ENCODE data around the gene FOXO6.

The FOXO6 gene

GRCh38 chr1:41411229-41411628 is 50.0 kb downstream of the FOXO6 start:
- no peak for DNase-seq

- no peak for DNase-seq
Observed at GRCh38 chr1:41412748-41413147, 51.5 kb downstream of the FOXO6 start.

GRCh38 chr1:41413748-41414281 is 52.6 kb downstream of the FOXO6 start:
- DNase-seq = no peak

GRCh38 chr1:41414296-41414695 is 53.1 kb downstream of the FOXO6 start:
- no peak for DNase-seq

DNA sequence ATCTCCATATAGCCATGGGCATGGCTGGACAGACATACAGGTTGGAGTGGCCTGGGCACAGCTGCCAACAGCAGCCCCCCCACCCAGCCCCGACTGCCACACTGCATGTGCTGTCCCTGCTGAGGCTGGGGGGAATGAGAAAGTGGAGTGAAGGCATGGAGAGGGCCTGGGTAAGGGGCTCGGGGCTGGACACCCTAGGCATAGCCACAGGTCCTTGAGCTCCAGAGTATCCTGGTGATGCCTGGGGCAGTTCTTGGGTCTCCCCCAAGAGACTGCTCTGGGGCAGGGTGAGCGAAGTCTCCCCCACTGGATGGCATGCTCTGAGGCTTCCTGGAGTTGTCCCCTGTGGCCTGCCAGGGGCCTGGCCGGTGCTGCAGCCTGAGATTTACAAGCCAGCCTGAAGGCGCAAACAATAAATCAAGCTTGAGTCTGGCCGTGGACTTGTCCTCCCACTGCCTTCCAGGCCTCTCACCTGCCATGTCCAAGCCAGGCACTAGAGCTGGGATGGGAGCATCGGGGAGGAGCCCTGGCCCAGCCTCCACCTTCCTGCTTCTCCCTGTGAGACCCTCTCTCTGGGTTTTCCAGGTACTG is 53.6 kb downstream of the FOXO6 start:
- DNase-seq = no peak

- no peak for DNase-seq
Observed at GRCh38 chr1:41416081-41416480, 54.8 kb downstream of the FOXO6 start.

GRCh38 chr1:41416552-41417334 is 55.5 kb downstream of the FOXO6 start:
- DNase-seq = peak in 5 of 6 experiments; percentile 34 to 64 (median 37)

DNA sequence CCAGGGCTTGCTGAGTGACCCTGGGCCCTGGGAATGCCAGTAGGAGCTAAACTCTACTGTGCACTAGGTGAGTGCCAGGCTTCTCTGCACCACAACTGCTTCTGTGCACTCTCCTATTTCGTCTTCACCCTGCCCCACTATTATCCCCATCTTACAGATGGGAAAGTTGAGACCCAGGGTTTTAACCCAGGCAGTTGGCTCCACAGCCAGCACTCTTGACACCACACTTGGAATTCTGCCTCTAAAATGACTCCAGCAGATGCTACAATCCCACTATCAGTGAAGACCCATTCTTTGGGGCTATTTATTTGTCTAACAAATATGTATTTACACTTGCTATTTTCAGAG is 56.1 kb downstream of the FOXO6 start:
- DNase-seq = no peak

DNA sequence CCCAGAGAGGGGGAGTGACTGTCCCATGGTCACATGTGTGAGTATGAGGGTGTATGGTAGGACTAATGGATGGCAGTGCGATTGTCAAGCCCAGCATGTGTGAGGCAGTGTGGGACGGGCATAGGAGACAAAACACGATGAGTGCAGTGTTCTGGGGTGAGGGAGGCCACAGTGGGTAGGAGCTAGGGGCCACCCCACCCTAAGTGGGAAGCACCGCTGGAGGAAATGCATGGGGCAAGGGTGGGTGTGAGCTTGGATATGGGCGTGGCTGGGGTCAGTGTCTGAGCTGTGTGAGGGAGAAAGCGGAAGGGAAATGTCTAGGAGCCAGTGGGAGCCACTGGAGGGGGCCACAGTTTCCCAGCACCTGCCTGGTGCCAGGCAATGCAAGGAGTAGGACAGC is 56.5 kb downstream of the FOXO6 start:
- DNase-seq = no peak

DNA sequence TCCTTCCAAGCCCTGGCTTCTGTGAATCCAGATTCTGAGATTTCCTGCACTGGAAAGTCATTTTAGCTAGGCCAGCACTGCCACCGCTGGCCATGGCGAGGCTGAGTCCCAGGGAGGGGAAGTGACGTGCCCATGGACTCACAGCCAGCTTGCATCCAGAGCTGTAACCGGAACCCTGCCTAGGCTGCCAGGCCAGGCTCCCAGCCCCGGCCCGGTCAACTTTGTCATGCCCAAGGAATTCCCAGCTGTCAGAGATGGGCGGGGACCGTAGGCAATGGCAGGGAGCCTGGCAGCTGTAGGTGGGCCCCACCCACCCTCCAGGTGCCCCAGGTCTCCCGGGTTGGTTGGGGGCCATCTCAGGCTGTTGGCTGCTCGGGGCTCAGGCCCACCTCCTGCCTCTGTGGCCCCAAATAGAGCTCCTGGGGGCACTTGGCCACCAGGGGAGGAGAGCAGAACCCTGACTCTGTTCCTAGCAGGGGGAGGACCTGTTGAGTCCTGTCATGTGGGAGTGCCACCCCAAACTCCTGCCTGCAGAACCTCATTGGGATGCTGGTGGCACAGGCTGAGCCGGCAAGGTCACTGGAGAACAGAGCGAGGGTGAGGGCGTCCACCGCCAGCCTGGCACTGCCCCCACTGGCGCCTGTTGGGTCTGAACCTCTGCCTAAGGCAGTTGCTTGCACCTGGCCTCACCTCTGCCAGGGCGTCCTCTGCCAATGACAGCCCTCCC is 57.8 kb downstream of the FOXO6 start:
- no peak for DNase-seq

- no peak for DNase-seq
Observed at GRCh38 chr1:41419584-41420295, 58.5 kb downstream of the FOXO6 start.

DNA sequence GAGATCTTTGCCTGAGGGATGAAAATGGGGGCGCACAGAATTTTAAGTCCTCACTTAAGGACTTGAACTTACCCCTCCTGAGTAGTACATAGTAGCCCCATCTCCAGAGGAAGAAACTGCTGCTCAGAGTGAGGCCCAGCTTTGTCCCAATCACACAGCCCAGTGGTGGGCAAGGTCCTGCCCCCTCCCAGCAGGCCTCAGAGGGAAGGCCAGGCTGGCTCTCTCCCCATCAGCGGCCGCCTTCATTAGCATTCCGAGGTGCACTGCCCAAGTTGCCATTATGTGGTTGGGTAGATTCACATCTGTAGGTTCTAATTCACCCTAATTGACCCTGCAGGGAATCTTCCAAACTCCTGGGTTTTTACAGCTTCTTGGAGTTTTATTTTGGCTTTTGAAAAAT is 59.1 kb downstream of the FOXO6 start:
- no peak for DNase-seq

DNA sequence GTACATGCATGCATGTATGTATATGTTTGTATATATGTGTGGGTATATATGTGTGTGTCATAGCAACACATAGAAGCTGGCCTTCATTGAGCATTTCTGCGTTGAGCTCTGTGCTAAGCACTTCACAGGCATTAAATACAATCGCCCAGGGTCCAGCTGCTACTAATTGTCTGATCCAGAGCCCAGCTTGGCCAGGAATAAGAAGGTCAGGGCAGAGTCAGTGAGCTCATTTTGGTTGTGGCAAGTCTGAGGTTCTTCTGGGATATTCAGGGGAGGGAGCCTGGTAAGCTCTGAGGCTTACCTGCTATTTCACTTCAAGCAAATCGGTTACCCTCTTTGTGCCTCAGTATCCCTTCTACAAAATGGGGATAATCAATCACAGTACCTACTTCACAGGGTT is 59.6 kb downstream of the FOXO6 start:
- no peak for DNase-seq

- DNase-seq = no peak
Observed at GRCh38 chr1:41422306-41422705, 61.1 kb downstream of the FOXO6 start.

- DNase-seq = no peak
Observed at GRCh38 chr1:41423511-41424191, 62.4 kb downstream of the FOXO6 start.

- no peak for DNase-seq
Observed at GRCh38 chr1:41424581-41425118, 63.4 kb downstream of the FOXO6 start.

DNA sequence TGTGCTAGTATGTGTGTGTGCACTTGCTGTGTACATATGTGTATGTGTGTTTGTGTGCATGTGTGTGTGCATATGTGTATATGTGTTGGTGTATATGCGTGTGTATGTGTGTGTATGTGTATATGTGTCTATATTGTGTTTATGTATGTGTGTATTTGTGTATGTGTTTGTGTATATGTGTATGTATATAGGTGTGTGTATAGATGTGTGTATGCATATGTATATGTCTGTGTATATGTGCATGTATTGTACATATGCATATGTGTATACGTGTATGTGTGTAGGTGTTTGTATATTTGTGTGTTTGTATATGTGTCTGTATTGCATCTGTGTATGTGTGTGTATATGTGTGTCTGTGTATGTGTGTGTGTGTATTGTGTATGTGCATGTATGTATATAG is 64.1 kb downstream of the FOXO6 start:
- no peak for DNase-seq

- DNase-seq = no peak
Observed at GRCh38 chr1:41426201-41426890, 65.1 kb downstream of the FOXO6 start.

DNA sequence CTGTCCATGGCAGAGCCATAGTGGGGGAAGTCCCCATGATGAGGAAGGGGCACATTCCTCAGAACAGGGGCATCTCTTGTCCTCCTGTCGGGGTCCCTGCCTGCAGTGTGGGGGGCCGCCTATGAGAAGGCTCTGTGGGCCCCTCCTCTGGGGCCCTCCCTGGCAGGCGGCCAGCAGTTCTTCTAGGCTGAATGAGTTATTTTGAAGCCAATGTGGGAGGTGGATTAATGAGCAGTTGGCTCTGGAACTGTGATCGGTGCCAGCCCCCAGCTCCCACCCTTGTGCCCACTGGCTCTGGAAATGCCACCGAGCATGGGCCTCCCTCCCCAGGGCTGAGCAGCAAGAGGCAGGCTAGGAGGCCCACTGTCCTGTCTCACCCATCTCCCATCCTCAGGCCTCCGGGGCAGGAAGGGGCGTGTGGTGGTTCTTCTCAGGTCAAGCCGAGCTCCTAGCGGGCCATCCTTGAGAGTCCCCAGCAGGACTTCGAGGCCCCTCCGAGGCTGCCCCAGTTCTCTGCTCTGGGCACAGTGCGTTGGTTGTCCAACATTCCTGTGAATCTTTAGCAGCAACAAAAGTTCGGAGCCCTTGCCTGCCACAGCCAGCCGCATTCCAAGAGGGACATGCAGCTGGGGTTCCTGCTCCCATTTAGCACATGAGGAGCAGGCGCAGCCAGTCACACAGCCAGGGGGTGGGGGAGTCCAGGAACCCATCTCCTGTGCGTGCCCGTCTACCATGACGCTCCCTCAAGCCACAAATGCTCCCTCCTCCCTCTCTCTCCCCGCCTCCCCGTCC is 66.1 kb downstream of the FOXO6 start:
- DNase-seq = no peak

DNA sequence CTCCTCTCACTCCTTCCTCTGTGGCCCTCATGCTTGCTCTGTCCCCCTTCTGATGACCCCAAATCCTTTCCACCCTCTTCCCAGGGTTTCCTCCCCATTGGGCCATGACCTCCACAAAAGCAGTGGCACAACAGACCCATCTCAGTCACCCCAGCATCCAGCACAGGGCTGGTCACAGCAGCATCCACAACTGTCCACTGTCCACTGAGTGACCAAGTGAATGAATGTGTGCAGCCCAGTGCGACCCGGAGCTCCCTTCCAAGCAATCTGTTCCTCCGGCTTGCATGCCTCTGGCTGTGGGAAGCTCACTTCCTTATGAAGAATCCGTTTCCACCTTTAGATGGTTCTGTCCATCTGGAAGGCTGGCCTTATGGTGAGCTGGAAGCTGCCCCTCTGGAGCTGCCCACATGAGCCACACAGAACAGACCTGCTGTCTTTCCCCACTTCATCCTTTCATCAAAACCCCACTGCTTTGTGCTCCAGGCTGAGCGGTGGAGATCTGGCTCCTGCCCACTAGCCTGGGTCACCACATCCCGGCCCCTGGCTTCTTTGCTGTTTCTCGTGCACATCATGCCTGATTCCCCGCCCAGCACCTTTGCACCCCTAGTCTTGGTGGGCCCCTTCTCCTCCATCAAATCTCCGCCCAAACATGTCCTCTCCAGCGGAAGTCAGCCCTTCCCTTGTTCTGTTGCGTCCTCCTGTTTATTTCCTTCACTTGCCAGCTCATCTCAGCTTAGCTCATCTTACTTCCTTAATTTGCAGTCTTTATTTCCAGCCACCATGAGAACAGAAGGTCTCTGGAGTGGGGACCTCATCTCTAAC is 66.9 kb downstream of the FOXO6 start:
- no peak for DNase-seq
